SU-DHL-6 (cell line): ENCODE measurements around the gene OR2T1.

Experiments used
- H2AFZ ChIP-seq: fragments of 200-600 bp; sonication (generic); 2 replicates; pipeline ENCODE4 v1.6.1; 2014; ENCODE audit warnings: low read depth, mild to moderate bottlenecking, moderate library complexity, mixed read lengths, antibody characterized with exemption, low read length; ENCODE audit not compliant: severe bottlenecking
- H3F3A ChIP-seq: fragments of 200-600 bp; shearing (Covaris generic); 2 replicates; pipeline ENCODE4 v1.6.0; 2016; ENCODE audit warnings: antibody characterized with exemption, mild to moderate bottlenecking; ENCODE audit not compliant: insufficient read depth
- H3K27ac ChIP-seq: fragments of 200-600 bp; sonication (generic); 2 replicates; pipeline ENCODE4 v1.5.1; 2016; ENCODE audit warnings: low read depth, mild to moderate bottlenecking, low read length, moderate library complexity, mixed read lengths
- H3K27me3 ChIP-seq: fragments of 200-600 bp; sonication (generic), shearing (Covaris generic); 2 replicates; pipeline ENCODE4 v1.6.0; 2014; ENCODE audit warnings: mild to moderate bottlenecking, low read length
- H3K36me3 ChIP-seq: fragments of 200-600 bp; sonication (generic); 2 replicates; pipeline ENCODE4 v1.6.1; 2014; ENCODE audit warnings: mild to moderate bottlenecking, low read length, mixed read lengths
- H3K4me2 ChIP-seq: fragments of 300-600, 200-600 bp; shearing (Covaris generic), sonication (generic); 2 replicates; pipeline ENCODE4 v1.6.0; 2014; ENCODE audit warnings: low read length, low read depth, mild to moderate bottlenecking; ENCODE audit not compliant: poor library complexity, severe bottlenecking
- H3K4me3 ChIP-seq: fragments of 200-600 bp; sonication (generic); 2 replicates; pipeline ENCODE4 v1.5.1; 2014; ENCODE audit warnings: antibody characterized with exemption, low read length, mild to moderate bottlenecking, mixed read lengths; ENCODE audit not compliant: insufficient read depth, poor library complexity, severe bottlenecking
- H3K79me2 ChIP-seq: fragments of 200-600 bp; sonication (generic); 2 replicates; pipeline ENCODE4 v1.6.1; 2014; ENCODE audit warnings: mild to moderate bottlenecking, low read length, moderate library complexity; ENCODE audit not compliant: insufficient read depth
- H3K9ac ChIP-seq: fragments of 200-600 bp; sonication (generic); 2 replicates; pipeline ENCODE4 v1.7.0; 2014; ENCODE audit warnings: mild to moderate bottlenecking, low read length
- H3K9me2 ChIP-seq: fragments of 200-600 bp; sonication (generic); replicated peaks from 2 replicates; pipeline ENCODE4 v1.6.1; 2014; ENCODE audit warnings: low read length; ENCODE audit not compliant: insufficient read depth
- H3K9me3 ChIP-seq: fragments of 200-600 bp; sonication (generic); 2 replicates; pipeline ENCODE4 v1.6.1; 2014; ENCODE audit warnings: low read length, mixed read lengths; ENCODE audit not compliant: insufficient read depth
- H4K20me1 ChIP-seq: fragments of 200-600 bp; sonication (generic); 2 replicates; pipeline ENCODE4 v1.6.1; 2014; ENCODE audit warnings: low read depth, mild to moderate bottlenecking, antibody characterized with exemption, low read length, moderate library complexity, mixed read lengths
- CTCF ChIP-seq: fragments of 200-600 bp; sonication (generic); IDR thresholded peaks from one replicate; pipeline ENCODE4 v1.5.1; 2017; ENCODE audit warnings: antibody characterized with exemption, mild to moderate bottlenecking, low read length, moderate library complexity; ENCODE audit not compliant: insufficient read depth, poor library complexity, severe bottlenecking
- EZH2phosphoT487 ChIP-seq: fragments of 200-600 bp; sonication (generic), shearing (Covaris generic); conservative IDR thresholded peaks from 2 replicates; pipeline ENCODE4 v1.6.1; 2018; ENCODE audit warnings: mild to moderate bottlenecking, antibody characterized with exemption, low read length, moderate library complexity, mixed read lengths

Gene OR2T1

GRCh38 chr1:248402748-248403147, at the start of gene OR2T1:
Gene OR2T1 (plus strand): TSS chr1:248403048. CDS start chr1:248406148, 3,100 bp downstream.
- no peak within 1 kb of the TSS for H2AFZ ChIP-seq
- H3K4me2 ChIP-seq = no peak within 1 kb of the TSS
- no peaks in the 10 kb centered on the region for H3K36me3 ChIP-seq
- H3K79me2 ChIP-seq = no peaks in the 10 kb centered on the region
- H3K4me3 ChIP-seq = no peak within 1 kb of the TSS
- TF ChIP-seq CTCF (no peak), EZH2phosphoT487 (no peak)
- H3F3A ChIP-seq = no peaks in the 10 kb centered on the region
- H3K9ac ChIP-seq = no peak within 1 kb of the TSS
- no peak within 1 kb of the TSS for H3K27ac ChIP-seq
- H3K9me3 ChIP-seq = no peaks in the 10 kb centered on the region
- no peaks in the 10 kb centered on the region for H3K27me3 ChIP-seq
- H3K9me2 ChIP-seq = no peaks in the 10 kb centered on the region
- H4K20me1 ChIP-seq = no peaks in the 10 kb centered on the region

- H3K9me2 ChIP-seq = no peaks in the 10 kb centered on the region
These were observed 43.4 kb upstream of the OR2T1 start for GRCh38 chr1:248359415-248359814.

GRCh38 chr1:248361121-248361715, 41.6 kb upstream of the OR2T1 start, which contains the start of gene OR2T4:
Gene OR2T4 (plus strand): TSS chr1:248361665. CDS start chr1:248361665, 0 bp downstream.
- no peak within 1 kb of the TSS for H3K27ac ChIP-seq
- no peak within 1 kb of the TSS for H3K9ac ChIP-seq
- H3K9me3 ChIP-seq = no peaks in the 10 kb centered on the region
- no peak within 1 kb of the TSS for H3K4me2 ChIP-seq
- H3K9me2 ChIP-seq = no peaks in the 10 kb centered on the region
- H4K20me1 ChIP-seq = no peaks in the 10 kb centered on the region
- no peak within 1 kb of the TSS for H3K4me3 ChIP-seq
- TF ChIP-seq EZH2phosphoT487 = no peak
- no peak for TF ChIP-seq CTCF
- no peaks in the 10 kb centered on the region for H3K27me3 ChIP-seq
- no peaks in the 10 kb centered on the region for H3K79me2 ChIP-seq
- H3F3A ChIP-seq = no peaks in the 10 kb centered on the region
- no peaks in the 10 kb centered on the region for H3K36me3 ChIP-seq
- H2AFZ ChIP-seq = no peak within 1 kb of the TSS

More at GRCh38 chr1:248359415-248359814, 43.4 kb upstream of the OR2T1 start:
- H3K36me3 ChIP-seq = no peaks in the 10 kb centered on the region
- H3F3A ChIP-seq = no peaks in the 10 kb centered on the region
- no peaks in the 10 kb centered on the region for H3K79me2 ChIP-seq
- TF ChIP-seq EZH2phosphoT487 (no peak), CTCF (no peak)
- H3K27me3 ChIP-seq = no peaks in the 10 kb centered on the region
- H3K4me2 ChIP-seq = no peak overlapping the region
- H3K27ac ChIP-seq = no peak overlapping the region
- H4K20me1 ChIP-seq = no peaks in the 10 kb centered on the region
- H2AFZ ChIP-seq = no peak overlapping the region
- H3K9me3 ChIP-seq = no peaks in the 10 kb centered on the region
- H3K4me3 ChIP-seq = no peak overlapping the region
- no peak overlapping the region for H3K9ac ChIP-seq
